HEK293 (cell line): ENCODE data around the gene MCM5.
A peak's percentile ranks its signal among the peaks of the same experiment; 100 is the strongest.

Experiments used
- ATF2 ChIP-seq: fragments of 450-650 bp; formaldehyde crosslinking; IDR thresholded peaks from 2 replicates; pipeline ENCODE4 v1.5.1; 2016; ENCODE audit warnings: missing biosample characterization, missing genetic modification characterization, low read depth
- BCL11A ChIP-seq: fragments of 450-650 bp; formaldehyde crosslinking; IDR thresholded peaks from 2 replicates; pipeline ENCODE4 v1.5.1; 2016; ENCODE audit warnings: low read depth, missing biosample characterization, missing genetic modification characterization
- GLIS1 ChIP-seq: fragments of 450-650 bp; formaldehyde crosslinking; IDR thresholded peaks from 2 replicates; pipeline ENCODE4 v1.5.1; 2016; ENCODE audit warnings: missing biosample characterization, missing genetic modification characterization
- HIC1 ChIP-seq: fragments of 450-650 bp; formaldehyde crosslinking; IDR thresholded peaks from 2 replicates; pipeline ENCODE4 v1.5.1; 2016; ENCODE audit warnings: missing biosample characterization, missing genetic modification characterization
- INSM2 ChIP-seq: fragments of 450-650 bp; formaldehyde crosslinking; IDR thresholded peaks from 2 replicates; pipeline ENCODE4 v1.5.1; 2016; ENCODE audit warnings: missing biosample characterization, missing genetic modification characterization
- KLF1 ChIP-seq: fragments of 450-650 bp; formaldehyde crosslinking; IDR thresholded peaks from 2 replicates; pipeline ENCODE4 v1.5.1; 2016; ENCODE audit warnings: missing biosample characterization, missing genetic modification characterization
- KLF10 ChIP-seq: fragments of 450-650 bp; IDR thresholded peaks from 2 replicates; pipeline ENCODE4 v1.5.1; 2018; ENCODE audit warnings: missing biosample characterization, mild to moderate bottlenecking, missing genetic modification characterization
- PRDM10 ChIP-seq: fragments of 450-650 bp; formaldehyde crosslinking; IDR thresholded peaks from 2 replicates; pipeline ENCODE4 v1.5.1; 2016; ENCODE audit warnings: missing biosample characterization, missing genetic modification characterization
- PRDM4 ChIP-seq: fragments of 450-650 bp; formaldehyde crosslinking; IDR thresholded peaks from 2 replicates; pipeline ENCODE4 v1.5.1; 2017; ENCODE audit warnings: missing biosample characterization, missing genetic modification characterization
- PRDM6 ChIP-seq: fragments of 450-650 bp; formaldehyde crosslinking; IDR thresholded peaks from 2 replicates; pipeline ENCODE4 v1.5.1; 2017; ENCODE audit warnings: missing biosample characterization, missing genetic modification characterization
- SP7 ChIP-seq: fragments of 450-650 bp; formaldehyde crosslinking; IDR thresholded peaks from 2 replicates; pipeline ENCODE4 v1.5.1; 2016; ENCODE audit warnings: missing biosample characterization, missing genetic modification characterization
- TRIM28 ChIP-seq: IDR thresholded peaks from 2 replicates; pipeline ENCODE4 v1.6.1; 2011; ENCODE audit warnings: low read length, control low read depth, borderline replicate concordance
- WT1 ChIP-seq: fragments of 450-650 bp; formaldehyde crosslinking; IDR thresholded peaks from 2 replicates; pipeline ENCODE4 v1.5.1; 2016; ENCODE audit warnings: missing biosample characterization, missing genetic modification characterization
- ZBTB20 ChIP-seq: fragments of 450-650 bp; formaldehyde crosslinking; IDR thresholded peaks from 2 replicates; pipeline ENCODE4 v1.5.1; 2016; ENCODE audit warnings: missing biosample characterization, missing genetic modification characterization
- ZEB2 ChIP-seq: fragments of 450-650 bp; formaldehyde crosslinking; IDR thresholded peaks from 2 replicates; pipeline ENCODE4 v1.5.1; 2016; ENCODE audit warnings: missing biosample characterization, missing genetic modification characterization
- ZFP37 ChIP-seq: fragments of 450-650 bp; formaldehyde crosslinking; IDR thresholded peaks from 2 replicates; pipeline ENCODE4 v1.5.1; 2016; ENCODE audit warnings: missing biosample characterization, missing genetic modification characterization
- ZNF121 ChIP-seq: fragments of 450-650 bp; formaldehyde crosslinking; IDR thresholded peaks from 2 replicates; pipeline ENCODE4 v1.5.1; 2016; ENCODE audit warnings: missing biosample characterization, missing genetic modification characterization
- ZNF2 ChIP-seq: fragments of 450-650 bp; formaldehyde crosslinking; IDR thresholded peaks from 2 replicates; pipeline ENCODE4 v1.5.1; 2016; ENCODE audit warnings: missing biosample characterization, missing genetic modification characterization
- ZNF324 ChIP-seq: fragments of 450-650 bp; formaldehyde crosslinking; IDR thresholded peaks from 2 replicates; pipeline ENCODE4 v1.5.1; 2016; ENCODE audit warnings: missing biosample characterization, missing genetic modification characterization
- ZNF362 ChIP-seq: fragments of 450-650 bp; formaldehyde crosslinking; IDR thresholded peaks from 2 replicates; pipeline ENCODE4 v1.5.1; 2016; ENCODE audit warnings: missing biosample characterization, missing genetic modification characterization
- ZNF366 ChIP-seq: fragments of 450-650 bp; formaldehyde crosslinking; conservative IDR thresholded peaks from 2 replicates; pipeline ENCODE4 v1.5.1; 2016; ENCODE audit warnings: missing biosample characterization, missing genetic modification characterization
- ZNF629 ChIP-seq: fragments of 450-650 bp; formaldehyde crosslinking; IDR thresholded peaks from 2 replicates; pipeline ENCODE4 v1.5.1; 2017; ENCODE audit warnings: missing biosample characterization, missing genetic modification characterization
- ZNF654 ChIP-seq: fragments of 450-650 bp; formaldehyde crosslinking; IDR thresholded peaks from 2 replicates; pipeline ENCODE4 v1.5.1; 2016; ENCODE audit warnings: low read depth, missing biosample characterization, missing genetic modification characterization
- ZNF660 ChIP-seq: fragments of 450-650 bp; IDR thresholded peaks from 2 replicates; pipeline ENCODE4 v1.5.1; 2018; ENCODE audit warnings: missing biosample characterization, mild to moderate bottlenecking, missing genetic modification characterization
- ZSCAN23 ChIP-seq: fragments of 450-650 bp; formaldehyde crosslinking; IDR thresholded peaks from 2 replicates; pipeline ENCODE4 v1.5.1; 2016; ENCODE audit warnings: missing biosample characterization, missing genetic modification characterization
- ZXDB ChIP-seq: fragments of 450-650 bp; formaldehyde crosslinking; IDR thresholded peaks from 2 replicates; pipeline ENCODE4 v1.5.1; 2016; ENCODE audit warnings: missing biosample characterization, missing genetic modification characterization

MCM5 gene

GRCh38 chr22:35364230-35364629 lies 35.7 kb upstream of the MCM5 start (continued):
- TF ChIP-seq HIC1 (tag by site-specific recombination) (peak; percentile 80), SP7 (peak; percentile 96), ZSCAN23 (tag by site-specific recombination) (peak; percentile 96), ZNF629 (tag by site-specific recombination) (peak; percentile 98), PRDM10 (tag by site-specific recombination) (peak; percentile 96), GLIS1 (tag by site-specific recombination) (peak; percentile 99), KLF1 (tag by site-specific recombination) (peak; percentile 56; the same call in 1 of the 2 replicates), ATF2 (tag by site-specific recombination) (peak; percentile 90), WT1 (peak; percentile 73), BCL11A (tag by site-specific recombination) (peak; percentile 96), ZNF660 (tag by site-specific recombination) (peak; percentile 86), PRDM4 (tag by site-specific recombination) (peak; percentile 75), ZEB2 (tag by site-specific recombination) (peak; percentile 99), PRDM6 (tag by site-specific recombination) (peak; percentile 91), ZNF654 (tag by site-specific recombination) (peak; percentile 11; the same call in 1 of the 2 replicates), ZNF362 (tag by site-specific recombination) (peak; percentile 92), ZNF366 (tag by site-specific recombination) (peak; percentile 91), INSM2 (tag by site-specific recombination) (peak; percentile 97), ZNF324 (tag by site-specific recombination) (peak; percentile 95), ZXDB (tag by site-specific recombination) (peak; percentile 95), KLF10 (tag by site-specific recombination) (peak; percentile 66; the same call in 1 of the 2 replicates), ZNF2 (tag by site-specific recombination) (peak; percentile 80; the same call in 1 of the 2 replicates), ZFP37 (0 out of 2 replicates have a peak, but pooled peaks have one; percentile 33), ZBTB20 (tag by site-specific recombination) (peak; percentile 12; the same call in 1 of the 2 replicates), ZNF121 (tag by site-specific recombination) (peak; percentile 93), TRIM28 (peak; percentile 75; the same call in 1 of the 2 replicates)
